ENCODE measurements around the gene SVOPL. TPM values are rescaled to one million over a fixed set of nuclear protein-coding genes. Genes with fewer than 3 reads are reported as not detected.

SVOPL gene
- total RNA-seq, 2 experiments from 2014 or later = not detected

GRCh38 chr7:138662076-138662990 lies 38.8 kb downstream of the SVOPL start:
- Histone ChIP-seq H3K36me3 (ENCODE audit: insufficient read depth, low read length) (no peaks in the 10 kb centered on the region), H3K4me3 (ENCODE audit: low read length) (no peak overlapping the region), H3K27ac (ENCODE audit: low read depth in 1 of 2, low read length in 2 of 2) (no peak overlapping the region), H3K4me1 (ENCODE audit: insufficient read depth, low read length) (peaks cover 5% of the 10 kb centered on the region), H3K27me3 (ENCODE audit: control insufficient read depth in 1 of 2, insufficient read depth in 2 of 2, low read length in 2 of 2) (peaks cover 2 to 8% of the 10 kb centered on the region in 2 experiments), H3K9me3 (ENCODE audit: control insufficient read depth in 1 of 2, insufficient read depth in 1 of 2, low read length in 2 of 2) (peaks cover 0 to 7% of the 10 kb centered on the region in 2 experiments)
- H3K36me3 Mint-ChIP-seq (ENCODE audit: low read depth) = no peaks in the 10 kb centered on the region
- CTCF ChIA-PET = no interaction called here
- ATAC-seq (ENCODE audit: poor library complexity) (no peak), DNase-seq (no peak)
- no peak overlapping the region for H3K4me3 Mint-ChIP-seq
- H3K9me3 Mint-ChIP-seq = no peaks in the 10 kb centered on the region
- no peak for TF ChIP-seq CTCF (IDR thresholded peaks at IDR 0.05)
- peaks cover 18% of the 10 kb centered on the region for H3K27me3 Mint-ChIP-seq
- peaks cover 10% of the 10 kb centered on the region for H3K4me1 Mint-ChIP-seq (ENCODE audit: low read depth)
- intact Hi-C loops (cut with DNase I, micrococcal nuclease) = no loop called here
- POLR2A ChIA-PET = no interaction called here
- no peak overlapping the region for H3K27ac Mint-ChIP-seq

- peaks cover 13% of the 10 kb centered on the region for H3K27me3 Mint-ChIP-seq
- no peak overlapping the region for H3K4me3 ChIP-seq (ENCODE audit: low read length)
- intact Hi-C loops (cut with DNase I, micrococcal nuclease) = no loop called here
- H3K9me3 ChIP-seq (ENCODE audit: control insufficient read depth in 1 of 2, insufficient read depth in 1 of 2, low read length in 2 of 2) = peaks cover 0 to 7% of the 10 kb centered on the region in 2 experiments
- H3K4me1 ChIP-seq (ENCODE audit: insufficient read depth, low read length) = peaks cover 5% of the 10 kb centered on the region
- no peaks in the 10 kb centered on the region for H3K36me3 ChIP-seq (ENCODE audit: insufficient read depth, low read length)
- no peak overlapping the region for H3K27ac Mint-ChIP-seq
- POLR2A ChIA-PET = no interaction called here
- H3K4me1 Mint-ChIP-seq (ENCODE audit: low read depth) = peaks cover 10% of the 10 kb centered on the region
- H3K27me3 ChIP-seq (ENCODE audit: control insufficient read depth in 1 of 2, insufficient read depth in 2 of 2, low read length in 2 of 2) = peaks cover 0 to 8% of the 10 kb centered on the region in 2 experiments
- no peak overlapping the region for H3K4me3 Mint-ChIP-seq
- ATAC-seq (ENCODE audit: poor library complexity) (no peak), DNase-seq (no peak)
- H3K36me3 Mint-ChIP-seq (ENCODE audit: low read depth) = no peaks in the 10 kb centered on the region
- TF ChIP-seq CTCF (IDR thresholded peaks at IDR 0.05) = no peak
- no peak overlapping the region for H3K27ac ChIP-seq (ENCODE audit: low read depth in 1 of 2, low read length in 2 of 2)
- CTCF ChIA-PET = no interaction called here
- no peaks in the 10 kb centered on the region for H3K9me3 Mint-ChIP-seq
These were observed 40.0 kb downstream of the SVOPL start for GRCh38 chr7:138661069-138661635.

GRCh38 chr7:138658889-138659288 lies 42.3 kb downstream of the SVOPL start:
- no peaks in the 10 kb centered on the region for H3K9me3 Mint-ChIP-seq
- H3K27ac Mint-ChIP-seq = no peak overlapping the region
- no peaks in the 10 kb centered on the region for H3K36me3 Mint-ChIP-seq (ENCODE audit: low read depth)
- H3K36me3 ChIP-seq (ENCODE audit: insufficient read depth, low read length) = no peaks in the 10 kb centered on the region
- ChIA-PET POLR2A (no interaction called here), CTCF (no interaction called here)
- intact Hi-C loops (cut with DNase I, micrococcal nuclease) = no loop called here
- peaks cover 5% of the 10 kb centered on the region for H3K27me3 Mint-ChIP-seq
- H3K9me3 ChIP-seq (ENCODE audit: control insufficient read depth in 1 of 2, insufficient read depth in 1 of 2, low read length in 2 of 2) = peaks cover 7 to 10% of the 10 kb centered on the region in 2 experiments
- ATAC-seq (ENCODE audit: poor library complexity) (no peak), DNase-seq (no peak)
- TF ChIP-seq CTCF (IDR thresholded peaks at IDR 0.05) = no peak
- no peak overlapping the region for H3K4me3 Mint-ChIP-seq
- no peaks in the 10 kb centered on the region for H3K27me3 ChIP-seq (ENCODE audit: control insufficient read depth in 1 of 2, insufficient read depth in 2 of 2, low read length in 2 of 2)
- H3K4me3 ChIP-seq (ENCODE audit: low read length) = no peak overlapping the region
- peaks cover 5% of the 10 kb centered on the region for H3K4me1 Mint-ChIP-seq (ENCODE audit: low read depth)
- H3K4me1 ChIP-seq (ENCODE audit: insufficient read depth, low read length) = no peaks in the 10 kb centered on the region
- H3K27ac ChIP-seq (ENCODE audit: low read depth in 1 of 2, low read length in 2 of 2) = no peak overlapping the region

Data from CD4-positive, alpha-beta T cell (primary cell).